ENCODE results near the gene DENND4A.
A peak's percentile ranks its signal among the peaks of the same experiment; 100 is the strongest.
"Not testable (repeated sequence)": the region's sequence is repeated elsewhere in the genome, so short reads cannot be mapped to it uniquely, and the experiment has no call there.

DENND4A gene

GRCh38 chr15:65629548-65629947, 162.5 kb downstream of the DENND4A start:
- no peak for DNase-seq

- DNase-seq: no peak
These were observed 165.2 kb downstream of the DENND4A start for GRCh38 chr15:65626856-65627255.

DNA sequence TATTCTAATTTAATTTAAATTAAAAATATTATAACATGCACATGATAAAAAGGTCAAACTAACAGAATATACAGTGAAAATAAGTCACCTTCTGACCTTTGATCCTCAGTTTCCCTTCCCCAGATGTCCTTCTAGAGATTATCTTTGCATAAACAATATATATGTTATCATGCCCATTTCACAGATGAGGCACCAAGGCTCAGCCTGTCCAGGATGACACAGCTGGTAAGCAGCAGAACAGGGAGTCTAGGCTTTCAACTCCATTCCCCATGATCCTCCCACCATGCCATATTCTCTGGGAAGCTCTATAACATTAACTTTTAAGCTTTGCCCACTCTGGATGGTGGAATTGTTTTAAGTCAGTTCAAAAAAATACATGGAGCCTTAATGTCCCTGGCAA, 169.0 kb downstream of the DENND4A start:
- no peak for DNase-seq

DNA sequence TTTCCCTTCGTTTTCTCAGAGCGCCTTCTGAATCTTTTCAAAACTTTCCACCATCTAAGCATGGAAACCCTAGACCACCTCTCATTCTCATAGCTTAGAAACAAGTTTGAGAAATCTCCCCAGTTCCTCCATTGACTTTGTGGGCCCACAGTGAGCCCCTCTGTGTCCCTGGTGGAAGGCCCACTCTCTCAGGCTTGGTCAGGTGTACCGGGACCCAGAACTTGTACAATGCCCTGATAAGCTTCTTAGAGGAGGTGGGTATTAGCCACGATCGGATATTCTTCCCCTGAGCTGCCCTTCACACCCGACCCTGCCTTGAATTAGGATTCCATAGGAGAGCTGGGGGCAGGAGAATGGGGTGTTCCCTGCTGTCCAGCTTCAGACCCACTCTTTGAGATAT, 170.5 kb downstream of the DENND4A start, which contains the start of gene SLC24A1:
TSS of gene SLC24A1 (plus strand) at position 301 of the 400 bp plus-strand sequence. CDS start 2,143 bp downstream, outside the sequence.
- no peak for DNase-seq

DNA sequence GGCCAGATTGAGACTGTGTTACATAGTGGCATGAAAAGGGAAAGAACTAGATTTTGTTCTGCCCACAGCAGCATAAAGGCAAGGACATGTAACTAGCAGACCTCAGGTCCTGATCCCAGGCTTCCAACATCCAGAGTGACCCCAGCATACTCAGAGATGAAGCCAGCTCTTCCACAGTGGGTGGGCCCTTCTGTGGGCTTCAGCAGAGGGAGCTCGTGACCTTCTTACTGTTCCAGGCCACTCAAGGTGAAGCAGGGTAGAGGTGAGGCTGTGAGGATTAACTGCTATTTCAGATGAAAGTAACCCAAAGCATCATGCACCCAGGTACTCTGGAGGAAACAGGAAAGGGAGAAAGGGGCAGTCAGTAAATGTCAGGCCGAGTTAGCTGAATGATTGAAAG, 171.3 kb downstream of the DENND4A start:
- DNase-seq: no peak

DNA sequence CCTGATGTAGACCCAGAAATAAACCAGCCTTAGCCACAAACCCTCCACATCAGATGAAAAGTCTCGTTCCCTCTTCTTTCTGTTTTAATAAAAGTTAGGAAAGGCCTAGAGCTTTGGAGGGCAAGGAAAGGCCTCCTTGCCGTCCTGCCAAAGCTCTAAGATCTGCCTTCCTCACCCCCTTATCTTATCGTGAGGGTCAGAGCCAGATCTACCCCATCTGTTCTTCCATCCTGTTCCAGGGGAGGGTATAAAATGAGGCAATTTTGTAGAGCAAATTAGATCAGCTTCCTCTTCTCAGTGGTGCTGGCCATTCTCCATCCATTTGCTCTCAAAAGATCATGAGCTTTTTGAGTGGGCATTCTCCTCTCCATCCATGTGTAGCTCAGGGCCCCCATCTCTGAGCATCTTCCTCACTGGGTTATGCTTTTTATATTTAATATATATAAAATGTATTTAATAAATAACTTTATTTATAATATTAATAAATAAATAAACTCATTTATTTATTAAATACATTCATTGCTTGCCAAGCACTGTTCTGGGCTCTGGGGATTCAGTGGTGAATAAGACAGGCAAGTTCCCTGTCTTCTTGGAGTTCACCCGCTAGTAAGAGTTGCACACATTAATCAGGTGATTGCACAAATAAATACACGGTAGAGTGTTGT, 172.3 kb downstream of the DENND4A start:
- no peak for DNase-seq

DNA sequence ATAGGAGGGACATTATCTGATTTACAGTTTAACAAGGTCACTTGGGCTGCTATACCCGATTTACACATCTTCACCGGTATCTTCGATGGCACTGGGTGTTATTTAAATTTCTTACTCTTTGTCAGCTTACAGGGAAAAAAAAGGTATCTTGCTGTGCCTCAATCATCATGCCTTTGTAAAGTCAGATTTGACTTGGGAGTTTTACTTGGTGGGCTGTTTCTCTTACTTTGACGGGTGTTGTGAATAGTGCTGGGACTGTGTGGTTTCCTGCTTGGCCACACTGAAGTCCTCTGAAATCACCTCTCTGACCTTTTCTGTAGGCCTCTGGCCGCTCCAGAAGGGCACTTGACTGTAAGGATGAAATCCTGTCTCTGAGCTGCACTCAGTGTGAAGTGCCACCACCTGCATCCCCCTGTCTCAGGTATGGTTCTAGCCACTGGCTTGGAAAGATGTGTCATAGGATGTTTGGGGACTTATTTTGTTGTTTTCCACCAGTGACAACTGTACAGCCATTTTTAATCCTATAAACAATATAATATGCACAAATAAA, 173.5 kb downstream of the DENND4A start:
- no peak for DNase-seq

- DNase-seq: not testable (repeated sequence)
These were observed 176.2 kb downstream of the DENND4A start for GRCh38 chr15:65615887-65616286.

GRCh38 chr15:65612949-65613744, 178.9 kb downstream of the DENND4A start:
- DNase-seq: no peak

GRCh38 chr15:65612616-65612946, 179.5 kb downstream of the DENND4A start:
- DNase-seq: no peak

DNA sequence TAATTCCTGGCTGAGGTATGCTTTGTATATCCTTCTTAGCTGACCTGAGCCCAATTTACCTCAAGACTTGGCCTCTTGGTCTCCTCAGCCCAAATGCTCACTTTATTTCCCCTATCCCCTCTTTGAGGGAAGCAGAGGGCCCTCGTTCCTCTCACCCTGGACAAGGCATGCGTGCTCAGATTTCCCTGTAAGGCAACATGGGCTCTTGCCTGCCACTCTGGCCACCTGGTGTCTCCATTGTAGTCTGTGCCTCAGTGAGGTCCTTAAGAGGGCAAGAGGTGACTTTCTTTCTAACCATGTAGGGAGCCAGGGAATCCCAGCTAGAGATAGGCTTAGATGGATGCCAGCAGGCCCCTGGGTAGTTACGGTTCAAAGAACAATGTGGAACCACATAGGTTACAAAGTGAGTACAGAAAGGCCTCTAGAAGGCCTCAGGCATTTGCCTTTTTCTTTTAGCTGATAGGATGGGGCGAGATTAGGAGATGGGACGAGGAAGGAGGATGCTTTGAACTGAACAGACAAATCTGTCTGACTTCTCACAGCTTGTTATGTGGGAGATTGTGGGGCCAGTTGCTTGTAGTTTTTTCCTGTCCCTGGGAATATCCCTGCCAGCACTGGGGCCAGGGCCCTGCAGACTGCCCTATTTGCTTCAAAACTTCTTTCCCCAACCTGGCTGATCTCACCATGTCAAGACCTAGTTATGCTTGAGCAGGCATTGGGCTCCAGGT, 180.0 kb downstream of the DENND4A start:
- no peak for DNase-seq

DNA sequence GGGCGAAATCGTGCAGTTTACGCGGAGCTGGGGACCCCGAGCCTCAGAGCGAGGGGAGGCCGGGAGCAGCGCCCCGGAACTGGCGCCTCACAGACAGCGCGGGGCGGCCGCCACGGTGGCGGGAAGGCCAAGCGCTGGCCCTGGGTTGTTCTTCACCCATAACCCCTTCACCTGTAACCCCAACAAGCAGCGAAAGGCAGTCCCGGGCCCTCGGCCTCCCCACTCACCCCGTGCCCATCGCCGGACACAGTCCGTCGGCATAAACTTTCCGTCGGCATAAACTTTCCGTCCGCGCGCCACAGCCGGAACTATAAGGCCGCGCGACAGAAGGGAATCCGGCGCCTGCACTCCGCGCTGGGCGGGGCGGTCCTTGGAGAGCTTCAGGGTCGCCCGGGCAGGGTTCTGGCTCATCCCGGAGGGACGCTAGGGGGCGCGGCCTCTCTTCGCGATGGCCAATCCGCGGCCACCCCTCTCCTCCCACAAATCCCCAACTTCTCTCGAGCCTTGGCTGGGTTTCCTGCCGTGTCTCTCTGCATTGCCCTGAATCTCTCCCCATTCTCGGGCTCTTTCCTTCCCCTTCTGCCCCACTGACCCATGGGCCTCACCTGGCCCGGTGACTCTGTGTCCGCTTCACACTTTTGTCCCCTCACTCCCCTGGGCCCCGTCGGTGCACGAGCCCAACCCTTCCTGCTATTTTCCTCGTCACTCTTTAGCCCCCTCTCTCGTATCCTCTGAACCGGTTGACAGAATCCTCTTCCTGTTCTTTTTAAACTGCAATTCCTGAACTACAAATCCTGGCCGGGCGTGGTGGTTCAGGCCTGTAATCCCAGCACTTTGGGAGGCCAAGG, 181.0 kb downstream of the DENND4A start, which contains the start of gene INTS14:
TSS of gene INTS14 (minus strand) at position 261 of the 848 bp plus-strand sequence. CDS start 3,751 bp downstream, outside the sequence.
- DNase-seq: peak; percentile 94
